T-helper 9 cell (primary cell): ENCODE results near the gene NYAP2.

Experiments
- DNase-seq: peaks from one replicate; pipeline ENCODE4 v3.0.0-alpha.2; 2020

The NYAP2 gene

GRCh38 chr2:225569995-225570394 lies 170.5 kb downstream of the NYAP2 start:
- DNase-seq = no peak

DNA sequence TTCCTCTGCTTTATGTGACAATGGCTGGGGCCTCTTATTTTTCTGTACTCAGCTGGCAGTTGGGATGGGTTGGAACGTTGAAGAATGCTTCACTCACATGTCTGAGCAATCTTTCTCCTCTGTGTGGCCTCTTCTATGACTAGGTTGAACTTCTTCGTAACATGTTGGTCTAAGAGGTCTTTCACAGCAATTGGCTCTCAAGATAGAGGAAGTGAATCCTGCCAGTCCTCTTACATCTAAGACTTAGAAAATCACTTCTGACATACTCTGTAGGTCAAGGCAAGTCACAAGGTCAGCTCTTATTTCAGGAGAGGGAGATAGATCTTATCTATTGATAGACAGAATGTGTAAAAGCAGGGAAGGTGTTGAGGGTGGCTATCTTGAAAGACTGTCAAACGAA lies 174.1 kb downstream of the NYAP2 start:
- no peak for DNase-seq

GRCh38 chr2:225574582-225575138 lies 175.2 kb downstream of the NYAP2 start:
- DNase-seq = no peak

DNA sequence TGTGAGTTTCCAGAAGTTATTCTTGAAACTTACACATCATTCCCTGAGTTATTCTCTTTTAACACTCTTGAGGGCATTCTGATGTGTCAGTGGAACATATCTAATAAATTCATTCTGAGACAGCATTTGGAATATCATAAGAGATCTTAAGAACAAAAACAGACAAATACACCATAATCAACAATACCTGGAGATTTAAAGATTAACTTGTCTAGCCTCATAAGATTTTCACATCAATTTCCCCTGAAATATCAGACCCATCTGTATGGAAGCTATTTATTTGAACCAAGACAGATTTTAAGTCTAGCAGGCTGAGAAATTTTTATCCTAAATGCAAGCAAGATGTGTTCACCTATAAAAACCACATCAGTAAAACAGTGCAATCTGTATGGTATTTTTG lies 181.6 kb downstream of the NYAP2 start:
- no peak for DNase-seq

DNA sequence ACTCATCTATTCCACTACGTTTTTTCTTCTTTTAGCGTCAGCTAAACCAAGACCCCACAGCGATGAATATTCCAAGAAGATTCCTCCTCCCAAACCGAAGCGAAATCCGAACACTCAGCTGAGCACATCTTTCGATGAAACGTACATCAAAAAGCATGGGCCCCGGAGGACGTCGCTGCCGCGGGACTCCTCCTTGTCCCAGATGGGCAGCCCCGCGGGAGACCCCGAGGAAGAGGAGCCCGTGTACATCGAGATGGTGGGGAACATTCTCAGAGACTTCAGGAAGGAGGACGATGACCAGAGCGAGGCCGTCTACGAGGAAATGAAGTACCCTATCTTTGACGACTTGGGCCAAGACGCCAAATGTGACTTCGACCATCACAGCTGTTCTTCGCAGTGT lies 182.4 kb downstream of the NYAP2 start:
- no peak for DNase-seq

GRCh38 chr2:225582355-225583116 lies 183.0 kb downstream of the NYAP2 start:
- DNase-seq = no peak

- no peak for DNase-seq
Observed at GRCh38 chr2:225584796-225585195, 185.3 kb downstream of the NYAP2 start.

DNA sequence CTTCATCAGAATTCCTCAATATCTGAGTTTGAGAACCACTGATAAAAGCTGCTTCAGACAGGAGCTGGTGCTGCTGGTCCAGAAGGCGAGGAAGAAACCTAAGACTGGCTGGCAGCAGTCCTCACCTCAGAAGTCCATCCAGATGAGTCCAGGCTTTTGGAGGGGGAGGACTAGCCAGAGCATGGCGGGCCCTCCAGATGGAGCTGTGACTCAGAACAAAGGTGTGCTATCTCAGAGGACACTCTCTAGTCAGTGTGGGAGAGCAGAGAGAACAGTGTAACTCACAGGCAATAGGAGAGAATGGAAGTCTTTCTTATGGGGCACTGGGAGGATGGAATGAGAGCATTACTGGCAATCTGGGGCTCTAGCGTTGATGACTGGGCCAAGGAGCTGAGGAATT lies 191.4 kb downstream of the NYAP2 start:
- DNase-seq = no peak

DNA sequence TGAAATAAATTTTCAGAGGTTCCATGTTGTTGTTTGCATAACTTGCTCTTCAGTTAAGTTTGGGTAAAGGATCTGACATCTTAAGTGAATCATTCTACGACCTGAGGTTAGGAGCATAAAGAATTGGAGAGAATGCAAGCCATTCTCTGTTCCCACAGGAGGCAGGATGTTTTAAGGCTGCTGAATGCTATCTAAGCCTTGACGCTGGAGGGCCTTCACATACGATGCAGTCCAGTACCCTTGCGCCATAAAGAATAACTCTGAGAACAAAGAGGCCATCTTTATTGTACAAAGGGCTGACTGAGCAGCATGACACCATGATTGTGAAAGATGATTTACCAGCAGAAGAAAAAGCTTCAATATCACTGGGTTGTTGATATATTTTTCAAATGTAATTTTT lies 198.4 kb downstream of the NYAP2 start:
- no peak for DNase-seq

- no peak for DNase-seq
Observed at GRCh38 chr2:225598426-225598825, 198.9 kb downstream of the NYAP2 start.

GRCh38 chr2:225598897-225599296 lies 199.4 kb downstream of the NYAP2 start:
- DNase-seq = no peak

DNA sequence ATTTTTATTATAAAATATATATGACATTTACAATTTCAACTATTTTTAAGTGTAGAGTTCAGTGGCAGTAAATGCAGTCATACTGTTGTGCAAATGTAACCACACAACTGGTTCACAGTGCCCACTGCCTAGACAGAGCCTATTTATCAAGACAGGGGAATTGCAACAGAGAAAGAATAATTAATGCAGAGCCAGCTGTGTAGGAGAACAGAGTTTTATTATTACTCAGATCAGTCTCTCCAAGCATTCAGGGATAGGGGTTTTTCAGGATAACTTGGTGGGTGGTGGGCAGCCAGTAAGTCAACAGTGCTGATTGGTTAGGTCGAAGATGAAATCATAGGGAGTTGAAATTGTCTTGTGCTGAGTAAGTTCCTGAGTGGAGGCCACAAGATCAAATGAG lies 200.3 kb downstream of the NYAP2 start:
- DNase-seq = no peak

DNA sequence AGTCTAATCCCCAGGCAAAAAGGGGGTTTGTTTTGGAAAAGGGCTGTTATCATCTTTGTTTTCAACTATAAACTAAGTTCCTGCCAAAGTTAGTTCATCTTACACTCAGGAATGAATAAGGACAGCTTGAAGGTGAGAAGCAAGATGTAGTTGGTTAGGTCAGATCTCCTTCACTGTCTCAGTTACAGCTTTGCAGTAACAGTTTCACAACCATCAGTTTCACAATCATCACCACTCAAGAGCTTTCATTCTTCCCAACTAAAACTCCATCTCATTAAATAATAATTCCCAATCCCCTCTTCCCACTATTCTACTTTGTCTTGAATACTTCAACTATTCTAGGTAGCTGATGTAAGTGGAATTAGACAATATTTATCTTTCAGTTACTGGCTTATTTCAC lies 200.9 kb downstream of the NYAP2 start:
- DNase-seq = no peak

GRCh38 chr2:225600865-225601264 lies 201.4 kb downstream of the NYAP2 start:
- DNase-seq = no peak

DNA sequence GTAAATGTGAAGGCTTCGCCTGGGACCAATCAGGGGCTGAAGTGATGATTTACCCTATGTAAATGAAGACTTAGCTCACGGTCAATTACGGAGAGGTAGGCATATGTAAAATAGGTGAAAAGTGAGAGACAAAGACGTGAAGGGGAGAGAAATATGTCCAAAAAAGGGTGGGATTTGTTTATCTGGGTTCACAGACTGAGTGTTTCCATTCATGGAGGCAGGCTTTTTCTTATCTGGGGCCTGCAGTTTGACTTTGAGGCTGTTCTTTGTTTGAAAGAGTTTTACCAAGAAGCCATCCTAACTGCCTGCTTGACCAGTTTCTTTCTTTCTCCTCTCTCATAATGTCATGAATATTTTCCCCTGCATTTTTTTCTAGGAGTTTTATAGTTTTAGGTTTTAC lies 202.7 kb downstream of the NYAP2 start:
- DNase-seq = no peak

DNA sequence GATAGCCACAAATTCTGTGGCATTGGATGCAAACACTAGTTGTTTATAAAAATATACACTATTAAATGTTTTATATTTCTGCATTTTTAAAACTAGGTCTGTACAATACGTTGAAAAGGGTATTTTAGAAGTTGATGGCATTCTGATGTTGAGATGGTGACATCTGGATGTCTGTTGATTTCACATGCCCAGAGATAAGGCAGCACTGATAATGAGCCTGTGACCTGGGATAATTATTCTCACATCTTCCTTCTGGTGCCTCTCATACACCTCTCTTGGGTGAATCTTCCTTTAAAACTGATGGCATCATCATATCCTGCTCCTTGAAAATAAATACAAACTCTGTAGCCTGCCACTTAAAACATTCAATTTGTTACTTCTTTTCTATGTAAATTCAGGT lies 208.6 kb downstream of the NYAP2 start:
- no peak for DNase-seq

DNA sequence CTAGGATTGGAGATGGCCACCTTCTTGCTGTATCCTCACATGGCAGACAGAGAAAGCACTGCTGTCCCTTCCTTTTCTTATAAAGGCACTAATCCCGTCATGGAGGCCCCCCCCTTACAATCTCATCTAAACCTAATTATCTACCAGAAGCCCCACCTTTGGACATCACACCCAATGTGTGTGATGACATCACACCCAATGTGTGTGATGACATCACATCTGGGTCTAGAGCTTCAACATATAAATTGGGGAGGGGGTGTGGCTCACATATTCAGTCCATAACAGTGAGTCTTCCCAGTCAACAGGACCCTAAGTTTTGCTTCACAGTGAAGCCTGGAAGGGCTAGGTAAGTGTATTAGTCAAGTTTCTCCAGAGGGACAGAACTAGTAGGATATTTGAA lies 213.1 kb downstream of the NYAP2 start:
- no peak for DNase-seq

- no peak for DNase-seq
Observed at GRCh38 chr2:225614915-225615314, 215.4 kb downstream of the NYAP2 start.

DNA sequence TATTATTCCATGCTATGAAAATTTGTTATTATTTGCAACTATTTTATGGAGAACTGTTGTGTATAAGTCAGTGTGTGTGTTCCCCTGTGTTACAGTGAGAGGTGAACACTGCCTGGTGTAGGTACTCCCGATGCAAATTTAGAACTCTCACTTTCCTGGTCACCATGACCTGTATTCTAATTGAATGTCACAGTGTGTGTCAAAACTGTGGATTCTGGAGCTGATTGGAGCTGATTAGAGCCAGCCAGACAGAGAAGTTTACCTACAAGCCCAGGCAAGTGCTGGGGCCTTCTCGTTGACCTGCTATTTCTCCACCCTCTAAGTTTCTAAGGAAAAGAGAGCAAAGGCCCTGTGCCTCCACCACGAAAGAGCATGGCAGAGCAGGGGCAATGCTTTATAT lies 216.0 kb downstream of the NYAP2 start:
- no peak for DNase-seq

DNA sequence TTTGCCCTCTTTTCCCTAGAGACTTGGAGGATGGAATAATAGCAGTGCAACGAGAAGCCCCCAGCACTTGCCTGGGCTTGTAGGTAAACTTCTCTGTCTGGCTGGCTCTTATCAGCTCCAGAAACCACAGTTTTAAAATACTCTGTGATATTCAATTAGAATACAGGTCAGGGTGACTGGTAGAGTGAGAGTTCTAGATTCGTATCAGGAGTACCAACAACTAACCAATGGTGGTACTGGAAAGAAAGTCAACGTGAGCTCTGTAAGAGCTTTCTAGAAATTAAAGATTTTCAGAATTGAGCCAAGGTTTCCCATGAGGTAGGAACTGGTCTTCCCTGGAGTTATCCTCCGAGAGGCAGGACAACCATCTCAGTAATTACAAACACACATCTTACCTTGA lies 216.9 kb downstream of the NYAP2 start:
- DNase-seq = no peak

DNA sequence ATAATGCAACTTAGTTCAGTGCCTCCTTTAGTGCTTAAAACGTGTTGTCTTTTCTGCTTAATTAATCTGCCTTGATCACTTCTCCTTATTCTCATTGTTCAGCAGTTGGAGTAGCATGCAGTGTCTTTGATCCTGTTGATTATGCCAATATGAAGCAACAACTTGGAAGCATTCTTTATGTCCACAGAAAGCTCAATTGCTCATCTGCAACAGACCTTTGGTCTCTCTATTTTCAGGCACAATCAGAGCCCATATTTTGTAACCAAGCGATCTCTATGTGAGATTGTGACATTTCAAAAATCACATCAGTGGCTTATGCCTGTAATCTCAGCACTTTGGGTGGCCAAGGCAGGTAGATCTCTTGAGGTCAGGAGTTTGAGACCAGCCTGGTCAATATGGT lies 217.3 kb downstream of the NYAP2 start:
- no peak for DNase-seq

GRCh38 chr2:225620227-225620626 lies 220.7 kb downstream of the NYAP2 start:
- DNase-seq = no peak

DNA sequence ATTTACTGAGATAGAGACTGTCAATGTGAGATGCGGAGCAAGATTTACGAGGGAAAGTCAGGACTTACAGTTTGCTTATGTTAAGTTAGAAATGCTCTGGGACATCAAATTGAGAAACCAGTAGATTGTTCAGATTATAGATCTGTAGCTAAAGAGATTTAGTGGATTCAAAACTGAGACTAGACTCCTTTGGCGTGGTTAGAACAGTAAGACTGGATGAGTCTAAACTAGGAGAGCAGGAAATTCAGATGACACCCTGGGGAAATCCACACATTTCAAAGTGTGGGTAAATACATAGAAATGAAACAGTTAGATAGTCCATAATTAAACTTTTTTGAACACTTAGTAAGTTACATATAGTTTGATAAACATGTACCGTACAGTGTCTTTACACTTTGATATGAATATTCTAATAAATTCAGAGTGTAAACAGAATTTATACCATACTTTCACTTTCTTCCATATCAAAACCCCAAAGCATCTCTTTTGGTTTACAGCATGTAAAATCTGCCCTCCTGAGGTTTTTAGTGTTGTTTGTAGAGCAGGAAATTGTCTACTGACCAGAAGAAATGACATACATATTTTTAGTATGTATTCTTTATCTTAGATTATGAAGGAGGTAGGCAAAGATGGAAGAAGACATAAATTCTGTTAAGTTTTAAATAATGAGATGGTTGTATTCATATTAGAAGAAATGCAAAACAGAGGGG lies 231.5 kb downstream of the NYAP2 start:
- no peak for DNase-seq

DNA sequence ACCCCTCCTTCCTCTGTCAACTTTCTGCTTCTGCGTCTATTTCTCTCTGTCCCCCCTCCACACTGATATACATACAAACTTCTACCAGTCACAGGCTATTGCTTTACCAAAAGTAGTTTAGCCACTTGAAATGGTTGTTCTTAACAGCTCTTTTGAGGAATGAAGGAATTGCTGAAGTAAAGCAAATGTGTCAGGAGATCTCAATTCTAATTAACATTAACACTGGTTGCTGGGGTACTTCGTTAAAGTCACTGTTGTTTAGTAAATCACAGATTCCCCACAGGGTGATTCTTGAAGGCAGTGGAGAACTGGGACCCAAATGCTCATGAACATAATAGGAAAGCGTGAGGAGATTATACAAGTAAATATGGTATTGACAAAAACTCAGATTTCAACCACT lies 232.8 kb downstream of the NYAP2 start:
- no peak for DNase-seq
